ENCODE results near the gene NT5C1B.

The NT5C1B gene

GRCh38 chr2:18527822-18528221 lies 61.5 kb downstream of the NT5C1B start:
- TF ChIP-seq CTCF (IDR thresholded peaks at IDR 0.05; ENCODE audit: low read depth, low read length, missing control alignments), result no peak
- H3K4me3 ChIP-seq (ENCODE audit: low read depth, low read length), result no peak overlapping the region
- no peak for DNase-seq (ENCODE audit: low read depth)

- no peak overlapping the region for H3K4me3 ChIP-seq (ENCODE audit: low read depth, low read length)
- no peak for DNase-seq (ENCODE audit: low read depth)
- no peak for TF ChIP-seq CTCF (IDR thresholded peaks at IDR 0.05; ENCODE audit: low read depth, low read length, missing control alignments)
These were observed 62.0 kb downstream of the NT5C1B start for GRCh38 chr2:18527326-18527725.

GRCh38 chr2:18526429-18526828 lies 62.9 kb downstream of the NT5C1B start:
- no peak for DNase-seq (ENCODE audit: low read depth)
- no peak for TF ChIP-seq CTCF (IDR thresholded peaks at IDR 0.05; ENCODE audit: low read depth, low read length, missing control alignments)
- no peak overlapping the region for H3K4me3 ChIP-seq (ENCODE audit: low read depth, low read length)

- DNase-seq (ENCODE audit: low read depth), result no peak
- no peak for TF ChIP-seq CTCF (IDR thresholded peaks at IDR 0.05; ENCODE audit: low read depth, low read length, missing control alignments)
- H3K4me3 ChIP-seq (ENCODE audit: low read depth, low read length), result no peak overlapping the region
These were observed 63.5 kb downstream of the NT5C1B start for GRCh38 chr2:18525852-18526251.

- TF ChIP-seq CTCF (IDR thresholded peaks at IDR 0.05; ENCODE audit: low read depth, low read length, missing control alignments), result no peak
- no peak for DNase-seq (ENCODE audit: low read depth)
- no peak overlapping the region for H3K4me3 ChIP-seq (ENCODE audit: low read depth, low read length)
These were observed 64.1 kb downstream of the NT5C1B start for GRCh38 chr2:18525236-18525635.

GRCh38 chr2:18522484-18523146 lies 66.8 kb downstream of the NT5C1B start:
- H3K4me3 ChIP-seq (ENCODE audit: low read depth, low read length), result no peak overlapping the region
- no peak for TF ChIP-seq CTCF (IDR thresholded peaks at IDR 0.05; ENCODE audit: low read depth, low read length, missing control alignments)
- no peak for DNase-seq (ENCODE audit: low read depth)
